H1 (cell line): ENCODE measurements around the gene INF2. TPM values are rescaled to one million over a fixed set of nuclear protein-coding genes. Genes with fewer than 3 reads are reported as not detected.
"Not testable (repeated sequence)": the region's sequence is repeated elsewhere in the genome, so short reads cannot be mapped to it uniquely, and the experiment has no call there.

Source experiments
- CTCF ChIA-PET: fragments of 300-600 bp; sonication (Branson Sonifier 250); formaldehyde crosslinking; loops from one replicate; lab custom pipeline; 2021; ENCODE audit not compliant: partially characterized antibody; lab: Charles Lee
- POLR2A ChIA-PET: fragments of 300-600 bp; sonication (Branson Sonifier 250); formaldehyde crosslinking; loops from one replicate; lab custom pipeline; 2021; ENCODE audit warnings: inconsistent platforms; ENCODE audit not compliant: partially characterized antibody; lab: Charles Lee
- DNase-seq, 2 experiments: peaks; one replicate each; pipeline versions ENCODE4 v3.0.0 to v3.0.0-alpha.2; 2010 to 2022; ENCODE audit warnings: low spot score in 2 of 2, low read depth in 1 of 2, mixed read lengths in 1 of 2
- FAIRE-seq: peaks from 2 replicates; lab custom pipeline; 2011; peaks lifted over from hg19 to GRCh38; lab: Jason Lieb, UNC
- H2AFZ ChIP-seq: 2 replicates; pipeline ENCODE4 v1.8.1; 2012; ENCODE audit warnings: low read length, inconsistent platforms
- H2AK5ac ChIP-seq: 2 replicates; pipeline ENCODE4 v1.6.1; 2013; ENCODE audit warnings: low read depth, low read length
- H2BK120ac ChIP-seq: replicated peaks from 2 replicates; pipeline ENCODE3; 2013; ENCODE audit warnings: low read depth, low read length, inconsistent platforms
- H2BK12ac ChIP-seq: 2 replicates; pipeline ENCODE4 v1.6.1; 2013; ENCODE audit warnings: low read depth, low read length
- H2BK15ac ChIP-seq: 2 replicates; pipeline ENCODE4 v1.6.1; 2013; ENCODE audit warnings: low read length
- H2BK20ac ChIP-seq: 2 replicates; pipeline ENCODE4 v1.6.1; 2013; ENCODE audit warnings: low read length
- H2BK5ac ChIP-seq: 2 replicates; pipeline ENCODE4 v1.6.1; 2013; ENCODE audit warnings: low read depth, low read length
- H3K14ac ChIP-seq: 2 replicates; pipeline ENCODE4 v1.6.1; 2013; ENCODE audit warnings: inconsistent platforms; ENCODE audit not compliant: insufficient read length
- H3K18ac ChIP-seq: 2 replicates; pipeline ENCODE4 v1.6.1; 2013; ENCODE audit warnings: low read length; ENCODE audit errors: extremely low read depth
- H3K23ac ChIP-seq: 2 replicates; pipeline ENCODE4 v1.6.1; 2013; ENCODE audit warnings: inconsistent platforms; ENCODE audit not compliant: insufficient read length
- H3K23me2 ChIP-seq: 2 replicates; pipeline ENCODE4 v1.6.1; 2013; ENCODE audit warnings: low read depth, low read length
- H3K27ac ChIP-seq: 2 replicates; pipeline ENCODE4 v1.6.1; 2011; ENCODE audit warnings: low read depth, low read length, inconsistent platforms
- H3K27me3 ChIP-seq, 4 experiments: replicated peaks in 1 of 4; 1 replicate in 1 of 4; 2 replicates in 3 of 4; pipeline versions ENCODE4 v1.6.1 to v1.8.1; 2011 to 2013; ENCODE audit warnings: low read length in 3 of 4, mild to moderate bottlenecking in 3 of 4, inconsistent platforms in 2 of 4, mixed read lengths in 2 of 4, moderate library complexity in 1 of 4; ENCODE audit not compliant: control insufficient read depth in 3 of 4, insufficient read depth in 3 of 4; ENCODE audit errors: extremely low read depth in 1 of 4
- H3K36me3 ChIP-seq, 4 experiments: 2 replicates each; pipeline versions ENCODE4 v1.6.1 to v1.8.1; 2011 to 2013; ENCODE audit warnings: mild to moderate bottlenecking in 4 of 4, low read length in 3 of 4, moderate library complexity in 2 of 4, control low read depth in 1 of 4, inconsistent platforms in 1 of 4; ENCODE audit not compliant: insufficient read depth in 4 of 4, control insufficient read depth in 2 of 4
- H3K4ac ChIP-seq: replicated peaks from 2 replicates; pipeline ENCODE3; 2013; ENCODE audit warnings: low read length, low read depth, mixed read lengths, inconsistent platforms; ENCODE audit not compliant: insufficient read length
- H3K4me1 ChIP-seq, 4 experiments: replicated peaks in 1 of 4; 1 replicate in 1 of 4; 2 replicates in 3 of 4; pipeline versions ENCODE4 v1.6.1 to v1.8.1; 2011 to 2013; ENCODE audit warnings: low read length in 3 of 4, inconsistent platforms in 2 of 4, mixed read lengths in 1 of 4; ENCODE audit not compliant: insufficient read depth in 4 of 4, control insufficient read depth in 3 of 4
- H3K4me2 ChIP-seq, 2 experiments: 2 replicates each; pipeline versions ENCODE4 v1.6.1 to v1.8.1; 2011 to 2013; ENCODE audit warnings: low read depth in 2 of 2, low read length in 2 of 2, control low read depth in 1 of 2, inconsistent platforms in 1 of 2, mild to moderate bottlenecking in 1 of 2; ENCODE audit not compliant: insufficient read depth in 1 of 2
- H3K4me3 ChIP-seq, 4 experiments: fragments of 200-600, 300-600 bp in 1 of 4; sonication (generic), shearing (Covaris generic), sonication (Bioruptor Twin) in 1 of 4; 2 replicates each; pipeline versions ENCODE4 v1.5.1 to v1.8.1; 2011 to 2016; ENCODE audit warnings: low read length in 4 of 4, low read depth in 3 of 4, control low read depth in 2 of 4, inconsistent platforms in 2 of 4, mild to moderate bottlenecking in 2 of 4, mixed read lengths in 1 of 4, moderate library complexity in 1 of 4; ENCODE audit not compliant: insufficient read depth in 2 of 4; ENCODE audit errors: extremely low read depth in 1 of 4
- H3K56ac ChIP-seq: replicated peaks from 2 replicates; pipeline ENCODE3; 2013; ENCODE audit warnings: low read depth, mild to moderate bottlenecking, mixed read lengths, low read length, inconsistent platforms; ENCODE audit not compliant: insufficient read length
- H3K79me1 ChIP-seq: 2 replicates; pipeline ENCODE4 v1.6.1; 2013; ENCODE audit warnings: low read depth, low read length, control low read depth
- H3K79me2 ChIP-seq, 2 experiments: 2 replicates each; pipeline versions ENCODE4 v1.6.1 to v1.8.1; 2012 to 2013; ENCODE audit warnings: low read length in 2 of 2, mild to moderate bottlenecking in 2 of 2, inconsistent platforms in 1 of 2; ENCODE audit not compliant: insufficient read depth in 2 of 2, control insufficient read depth in 1 of 2
- H3K9ac ChIP-seq, 4 experiments: replicated peaks in 1 of 4; 1 replicate in 1 of 4; 2 replicates in 3 of 4; pipeline versions ENCODE4 v1.6.1 to v1.8.1; 2011 to 2013; ENCODE audit warnings: low read depth in 3 of 4, low read length in 3 of 4, control low read depth in 2 of 4, mild to moderate bottlenecking in 2 of 4, moderate library complexity in 2 of 4, inconsistent platforms in 1 of 4; ENCODE audit errors: extremely low read depth in 1 of 4
- H3K9me3 ChIP-seq, 2 experiments: 2 replicates each; pipeline versions ENCODE4 v1.6.1 to v1.8.1; 2012 to 2013; ENCODE audit warnings: mild to moderate bottlenecking in 2 of 2, moderate library complexity in 2 of 2, control low read depth in 1 of 2, inconsistent platforms in 1 of 2, low read depth in 1 of 2, low read length in 1 of 2, mixed read lengths in 1 of 2; ENCODE audit not compliant: insufficient read depth in 2 of 2
- H4K20me1 ChIP-seq, 2 experiments: replicated peaks in 1 of 2; 2 replicates each; pipeline versions ENCODE3 to v1.8.1; 2011 to 2013; ENCODE audit warnings: inconsistent platforms in 2 of 2, low read length in 2 of 2, mild to moderate bottlenecking in 1 of 2; ENCODE audit not compliant: insufficient read depth in 2 of 2, control insufficient read depth in 1 of 2
- H4K5ac ChIP-seq: 2 replicates; pipeline ENCODE4 v1.6.1; 2013; ENCODE audit warnings: low read length, low read depth, mixed read lengths, inconsistent platforms; ENCODE audit not compliant: insufficient read length
- H4K8ac ChIP-seq: 2 replicates; pipeline ENCODE4 v1.8.0; 2013; ENCODE audit warnings: mild to moderate bottlenecking, moderate library complexity, low read length, inconsistent platforms; ENCODE audit not compliant: insufficient read depth; ENCODE audit errors: extremely low read depth
- H4K91ac ChIP-seq: replicated peaks from 2 replicates; pipeline ENCODE3; 2013; ENCODE audit warnings: low read length, mixed read lengths, inconsistent platforms; ENCODE audit not compliant: insufficient read length
- WGBS, 2 experiments: shearing (Covaris generic) in 1 of 2; methylation state at CpG; one replicate each; pipeline versions ENCODE4 v1.1.6 to v1.1.7; 2013 to 2015; ENCODE audit warnings: low lambda C conversion rate in 2 of 2, mixed read lengths in 2 of 2, inconsistent platforms in 1 of 2, low coverage in 1 of 2, missing lambda C conversion rate in 1 of 2; ENCODE audit not compliant: insufficient replicate concordance in 2 of 2, insufficient coverage in 1 of 2, insufficient read length in 1 of 2; ENCODE audit errors: extremely low coverage in 1 of 2, missing lambda C conversion rate in 1 of 2; 5-methylcytosine and 5-hydroxymethylcytosine counted together
- polyA plus RNA-seq, 7 experiments: library from polyadenylated mRNA; depleted of rRNA in 3 of 7; stranded (reverse) in 5 of 7; unstranded in 2 of 7; fragments of >200 nt in 5 of 7; fragments of 200-250 nt in 2 of 7; gene quantifications; 1 replicate in 5 of 7; 2 replicates in 1 of 7; 4 replicates in 1 of 7; pipeline versions ENCODE4 v1.2.1 to v1.2.3, GENCODE V29; 2011 to 2013; ENCODE audit warnings: missing spikeins in 2 of 7, mixed read lengths in 2 of 7
- total RNA-seq: library from RNA; stranded (reverse); fragmentation: NEBNext Ultra II Directional; extraction: Animal tissue kit (Norgen Biotek cat#: 25700); gene quantifications from 2 replicates; pipeline ENCODE4 v1.2.1, GENCODE V29; 2021

The INF2 gene
- total and polyA plus RNA-seq, 2 of the 8 experiments (the other 6 are each of a cell fraction or from before 2014, with no cell fraction given), result 29.1 to 59.5 TPM

DNA sequence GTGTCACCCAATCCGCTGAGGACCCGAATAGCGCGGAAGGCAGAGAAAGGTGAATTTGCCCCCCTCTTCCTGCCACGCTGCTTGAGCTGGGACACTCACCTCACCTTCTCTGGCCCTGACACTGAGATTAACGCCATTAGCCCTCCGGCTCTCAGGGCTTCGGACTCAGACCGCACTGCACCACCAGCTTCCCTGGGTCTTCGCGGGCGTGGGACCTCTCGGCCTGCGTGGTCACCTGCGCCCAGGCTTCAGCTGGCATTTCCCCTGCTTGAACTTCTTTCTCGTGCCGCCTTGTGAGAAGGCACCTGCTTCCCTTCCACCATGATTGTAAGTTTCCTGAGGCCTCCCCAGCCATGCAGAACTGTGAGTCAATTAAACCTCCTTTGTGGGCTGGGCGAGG, 26.9 kb upstream of the INF2 start:
- H2AFZ ChIP-seq, H3K23me2 ChIP-seq, H2BK5ac ChIP-seq, FAIRE-seq, H2BK12ac ChIP-seq, H4K20me1 ChIP-seq, H3K4me2 ChIP-seq, H3K79me2 ChIP-seq, H4K5ac ChIP-seq, H3K79me1 ChIP-seq, H2BK120ac ChIP-seq, H2BK15ac ChIP-seq, DNase-seq, H3K56ac ChIP-seq, H3K36me3 ChIP-seq, H3K18ac ChIP-seq, H3K27me3 ChIP-seq, H4K8ac ChIP-seq, H3K23ac ChIP-seq, H2BK20ac ChIP-seq, H3K9ac ChIP-seq, H2AK5ac ChIP-seq, H3K9me3 ChIP-seq, H3K14ac ChIP-seq, H3K27ac ChIP-seq, H3K4ac ChIP-seq, H3K4me3 ChIP-seq, H4K91ac ChIP-seq: not testable (repeated sequence)
- ChIA-PET POLR2A (interaction anchor here (10.2 kb wide), 1 partner anchor 18 kb away, joined by 94 read pairs; no protein-coding TSS in a partner anchor), CTCF (interaction anchor here (1.3 kb wide), 1 partner anchor 11 kb away, joined by 4 read pairs; no protein-coding TSS in a partner anchor)
- peaks cover 0 to 20% (median 11%) of the 10 kb centered on the region in 4 experiments; a peak in 6 of 7 replicates for H3K4me1 ChIP-seq
- WGBS, 2 experiments, result 90% methylated on average over 13 of the region's 18 CpGs; no CpG with 5 or more reads in 1 of the 2 experiments
